ENCODE measurements around the gene NAA10.

Gene NAA10

GRCh38 chrX:153911798-153912197 is 23.0 kb downstream of the NAA10 start:
- in situ Hi-C loops (cut with MboI; ENCODE audit: low sequenced_read_pairs) = no loop called here

GRCh38 chrX:153910446-153910845 is 24.4 kb downstream of the NAA10 start:
- in situ Hi-C loops (cut with MboI; ENCODE audit: low sequenced_read_pairs) = no loop called here

- in situ Hi-C loops (cut with MboI; ENCODE audit: low sequenced_read_pairs) = no loop called here
Measured at GRCh38 chrX:153909980-153910360, 24.9 kb downstream of the NAA10 start.

- in situ Hi-C loops (cut with MboI; ENCODE audit: low sequenced_read_pairs) = no loop called here
Measured at GRCh38 chrX:153909024-153909979, 25.5 kb downstream of the NAA10 start.

- in situ Hi-C loops (cut with MboI; ENCODE audit: low sequenced_read_pairs) = no loop called here
Measured at GRCh38 chrX:153908219-153908860, 26.5 kb downstream of the NAA10 start.

GRCh38 chrX:153907456-153907855 is 27.4 kb downstream of the NAA10 start:
- in situ Hi-C loops (cut with MboI; ENCODE audit: low sequenced_read_pairs) = no loop called here

- in situ Hi-C loops (cut with MboI; ENCODE audit: low sequenced_read_pairs) = no loop called here
Measured at GRCh38 chrX:153906126-153906917, 28.5 kb downstream of the NAA10 start.

GRCh38 chrX:153905481-153906095 is 29.2 kb downstream of the NAA10 start:
- in situ Hi-C loops (cut with MboI; ENCODE audit: low sequenced_read_pairs) = no loop called here

GRCh38 chrX:153903991-153904957 is 30.6 kb downstream of the NAA10 start, which contains the start of gene AVPR2:
AVPR2 (plus strand) TSS chrX:153904673; CDS start chrX:153905146, 473 bp downstream.
- in situ Hi-C loops (cut with MboI; ENCODE audit: low sequenced_read_pairs) = no loop called here

- in situ Hi-C loops (cut with MboI; ENCODE audit: low sequenced_read_pairs) = no loop called here
Measured at GRCh38 chrX:153903238-153903980, 31.4 kb downstream of the NAA10 start.

GRCh38 chrX:153902385-153902784 is 32.5 kb downstream of the NAA10 start:
- in situ Hi-C loops (cut with MboI; ENCODE audit: low sequenced_read_pairs) = no loop called here

GRCh38 chrX:153901753-153902140 is 33.1 kb downstream of the NAA10 start:
- in situ Hi-C loops (cut with MboI; ENCODE audit: low sequenced_read_pairs) = no loop called here

- in situ Hi-C loops (cut with MboI; ENCODE audit: low sequenced_read_pairs) = no loop called here
Measured at GRCh38 chrX:153900831-153901752, 33.7 kb downstream of the NAA10 start.

- in situ Hi-C loops (cut with MboI; ENCODE audit: low sequenced_read_pairs) = no loop called here
Measured at GRCh38 chrX:153897899-153898298, 36.9 kb downstream of the NAA10 start.

- in situ Hi-C loops (cut with MboI; ENCODE audit: low sequenced_read_pairs) = no loop called here
Measured at GRCh38 chrX:153889123-153889522, 45.7 kb downstream of the NAA10 start.

GRCh38 chrX:153888344-153888743 is 46.5 kb downstream of the NAA10 start:
- in situ Hi-C loops (cut with MboI; ENCODE audit: low sequenced_read_pairs) = no loop called here

- in situ Hi-C loops (cut with MboI; ENCODE audit: low sequenced_read_pairs) = no loop called here
Measured at GRCh38 chrX:153887385-153887784, 47.5 kb downstream of the NAA10 start.

GRCh38 chrX:153886915-153887314 is 47.9 kb downstream of the NAA10 start:
- in situ Hi-C loops (cut with MboI; ENCODE audit: low sequenced_read_pairs) = no loop called here

Measured in hTERT RPE-1 (cell line).